GM18502 (cell line): ENCODE measurements around the gene SEC61A2.
"Not testable (repeated sequence)": the region's sequence is repeated elsewhere in the genome, so short reads cannot be mapped to it uniquely, and the experiment has no call there.

Source experiments
- ATAC-seq: cut with Tn5 transposase; IDR thresholded peaks from one replicate; pipeline ENCODE4 v1.9.1; 2021; ENCODE audit warnings: mild to moderate bottlenecking; ENCODE audit not compliant: unreplicated experiment, poor library complexity

SEC61A2 gene

DNA sequence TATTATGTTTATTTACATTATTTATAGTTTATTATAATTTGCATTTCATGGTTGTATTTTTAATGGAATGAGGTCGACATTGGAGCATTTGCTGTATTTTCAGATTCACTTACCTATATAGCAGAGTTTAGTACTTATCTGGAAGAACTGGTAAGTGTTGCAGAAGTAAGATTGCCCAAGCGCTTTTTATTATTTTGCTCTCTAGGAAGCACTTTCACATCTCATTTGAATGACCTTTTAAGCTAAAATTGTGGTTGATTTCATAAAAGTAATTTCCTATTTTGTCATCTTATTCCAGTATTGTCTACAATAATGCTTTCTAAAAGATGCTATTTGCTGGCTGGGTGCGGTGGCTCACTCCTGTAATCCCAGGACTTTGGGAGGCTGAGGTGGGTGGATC is 28.6 kb downstream of the SEC61A2 start:
- no peak for ATAC-seq

DNA sequence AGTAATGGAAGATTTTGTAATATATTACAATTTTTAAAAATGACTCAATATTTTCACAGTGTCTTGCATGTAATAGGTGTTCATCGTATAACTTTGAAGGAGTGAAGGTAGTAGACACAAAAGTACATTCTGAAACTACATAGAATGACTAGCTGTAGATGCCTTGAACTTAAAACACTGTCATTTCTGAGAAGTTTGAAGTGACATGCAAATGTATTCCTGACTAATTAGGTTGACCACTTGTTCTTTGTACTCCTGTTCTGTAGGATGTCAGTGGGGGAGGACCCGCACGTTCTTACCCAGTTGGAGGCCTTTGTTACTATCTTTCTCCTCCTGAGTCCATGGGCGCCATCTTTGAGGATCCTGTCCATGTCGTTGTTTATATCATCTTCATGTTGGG is 31.2 kb downstream of the SEC61A2 start:
- no peak for ATAC-seq

DNA sequence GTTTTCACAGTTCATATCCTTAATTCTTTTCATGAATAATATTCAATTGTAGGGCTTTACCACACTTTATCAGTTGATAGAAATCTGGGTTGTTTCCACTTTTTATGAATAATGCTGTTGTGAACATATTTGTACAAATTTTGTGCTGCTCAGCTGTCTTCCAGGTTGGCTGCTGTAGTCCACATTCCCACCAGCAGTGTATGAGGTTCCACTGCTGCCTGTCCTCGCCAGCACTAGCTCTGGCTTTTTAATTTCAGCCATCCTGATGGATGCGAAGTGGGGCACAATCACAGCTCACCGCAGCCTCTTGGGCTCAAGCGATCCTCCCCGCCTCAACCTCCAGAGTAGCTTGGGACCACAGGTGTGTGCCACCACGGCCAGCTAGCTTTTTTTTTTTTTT is 33.5 kb downstream of the SEC61A2 start:
- ATAC-seq, result no peak

DNA sequence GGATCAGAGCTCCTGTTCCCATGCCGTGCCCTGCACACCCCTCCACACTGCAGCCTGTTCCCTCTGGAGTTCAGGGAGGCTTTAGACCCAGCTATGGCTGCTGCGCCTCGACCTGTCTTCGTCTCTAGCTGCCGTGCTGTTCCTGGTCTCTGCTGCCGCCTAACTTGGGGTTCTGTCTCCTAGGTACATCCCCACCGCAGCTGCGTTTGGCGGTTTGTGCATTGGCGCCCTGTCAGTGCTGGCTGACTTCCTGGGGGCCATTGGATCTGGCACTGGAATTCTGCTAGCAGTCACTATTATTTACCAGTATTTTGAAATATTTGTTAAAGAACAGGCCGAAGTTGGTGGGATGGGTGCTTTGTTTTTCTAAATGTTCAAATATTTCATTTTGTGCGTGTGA is 34.6 kb downstream of the SEC61A2 start:
- ATAC-seq, result no peak

DNA sequence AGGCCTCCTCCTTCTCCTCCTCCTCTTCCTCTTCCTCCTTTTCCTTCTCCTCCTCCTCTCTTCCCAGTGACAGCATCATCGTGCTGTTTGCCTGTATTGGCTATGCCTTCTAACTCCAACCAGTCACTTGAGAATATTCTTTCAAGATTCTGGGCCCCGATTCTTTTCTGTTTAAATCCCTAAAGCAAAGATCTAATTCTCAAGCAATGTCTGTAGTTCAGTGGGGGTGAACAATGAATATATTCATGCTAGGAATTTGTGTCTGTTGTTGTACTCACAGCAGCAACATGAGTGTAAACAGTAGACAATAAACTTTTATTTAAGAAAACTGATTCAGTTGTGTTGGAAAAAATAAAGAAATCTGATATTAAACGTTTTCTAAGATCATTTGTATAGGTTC is 35.6 kb downstream of the SEC61A2 start:
- ATAC-seq, result no peak

DNA sequence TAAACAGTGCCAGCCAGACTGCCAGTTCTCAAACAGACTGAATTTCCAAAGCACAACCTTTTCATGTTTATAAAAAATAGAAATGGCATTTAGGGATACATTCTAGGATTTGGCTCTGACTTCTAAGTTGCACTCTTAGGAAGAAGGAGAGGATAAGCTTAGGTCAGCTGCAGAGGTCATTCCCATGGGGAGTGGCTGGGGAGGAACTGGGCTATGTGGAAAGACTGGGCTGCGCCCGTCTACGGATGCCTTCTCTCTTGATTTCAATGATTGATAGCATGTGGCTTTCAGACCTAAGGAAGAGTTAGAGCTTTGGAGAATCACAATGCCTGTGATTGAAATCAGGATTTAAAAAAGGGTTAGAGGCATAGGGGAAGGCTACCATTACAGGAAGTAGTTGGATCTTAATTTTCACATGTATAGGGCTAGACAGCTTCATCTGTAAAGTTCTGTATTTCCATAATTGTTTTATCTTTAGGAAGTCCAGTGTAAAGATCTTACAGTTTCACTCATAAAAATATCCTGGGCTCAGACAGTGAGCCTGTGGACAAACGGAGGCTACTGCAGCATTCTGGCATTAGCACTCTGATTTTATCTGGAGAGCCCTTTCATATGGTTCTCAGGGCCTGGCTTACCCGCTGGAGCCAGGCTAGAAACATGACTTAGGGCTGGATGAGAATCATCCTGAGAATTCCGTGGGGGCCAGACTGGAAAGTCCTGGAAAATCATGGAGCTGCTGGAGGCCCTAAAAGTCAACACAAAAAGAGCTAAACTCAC is 36.7 kb downstream of the SEC61A2 start:
- no peak for ATAC-seq

DNA sequence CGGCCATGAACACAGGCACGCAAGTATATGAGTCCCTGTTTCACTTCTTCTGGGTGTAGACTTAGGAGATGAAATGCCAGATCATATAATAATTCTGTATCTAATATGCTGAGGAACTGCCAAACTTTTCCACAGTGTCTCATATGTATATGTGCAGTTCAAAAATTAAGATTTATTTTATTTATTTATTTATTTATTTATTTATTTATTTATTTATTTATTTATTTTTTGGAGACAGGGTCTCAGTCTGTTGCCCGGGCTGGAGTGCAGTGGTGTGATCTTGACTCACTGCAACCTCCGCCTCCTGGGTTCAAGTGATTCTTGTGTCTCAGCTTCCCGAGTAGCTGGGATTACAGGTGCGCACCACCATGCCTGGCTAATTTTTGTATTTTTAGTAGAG is 42.0 kb downstream of the SEC61A2 start:
- not testable (repeated sequence) for ATAC-seq

DNA sequence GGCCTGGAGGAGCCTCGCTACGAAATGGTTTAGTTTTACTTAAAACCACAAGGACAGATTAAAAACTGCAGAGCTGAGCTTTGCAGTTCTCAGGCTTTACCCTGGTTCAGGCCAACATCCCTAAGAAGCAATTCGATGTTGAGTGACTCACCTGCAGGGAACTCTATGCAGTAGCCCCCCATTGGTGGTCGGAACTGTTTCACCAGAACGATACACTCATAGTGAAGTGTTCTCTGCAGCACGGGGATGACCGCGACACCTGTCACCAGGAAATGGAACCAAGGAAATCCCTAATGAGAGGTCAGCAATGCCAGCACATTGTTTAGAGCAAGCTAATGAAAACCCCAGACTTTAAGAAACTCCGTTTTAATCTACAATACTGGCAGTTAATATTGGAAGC is 48.2 kb downstream of the SEC61A2 start:
- ATAC-seq, result no peak

DNA sequence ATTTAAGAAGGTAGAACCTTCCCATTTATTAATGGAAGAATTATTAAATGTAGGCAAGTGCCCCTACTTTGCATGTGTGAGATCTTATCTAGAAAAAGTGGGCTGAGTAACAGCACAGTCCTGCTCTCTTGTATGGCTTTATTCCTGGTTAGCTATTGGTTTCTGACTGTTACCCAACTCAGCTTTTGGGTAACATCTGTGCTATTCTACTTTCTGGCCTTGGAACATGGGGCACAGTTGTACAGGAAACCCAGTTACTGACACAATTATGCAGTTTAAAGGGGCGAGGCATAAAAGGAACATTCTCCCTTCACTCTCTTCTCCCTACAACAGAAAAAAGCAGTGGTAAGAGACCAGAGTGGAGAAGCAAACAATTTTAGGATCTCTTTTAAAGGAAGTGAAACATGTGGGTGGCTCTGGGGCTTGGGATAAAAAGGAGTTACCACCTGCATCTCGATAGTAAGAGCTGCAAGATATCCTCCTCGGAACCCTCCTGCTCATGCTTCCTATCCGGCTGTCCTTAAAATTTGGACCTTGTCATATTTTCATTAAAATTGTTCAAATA is 50.2 kb downstream of the SEC61A2 start:
- ATAC-seq, result no peak

DNA sequence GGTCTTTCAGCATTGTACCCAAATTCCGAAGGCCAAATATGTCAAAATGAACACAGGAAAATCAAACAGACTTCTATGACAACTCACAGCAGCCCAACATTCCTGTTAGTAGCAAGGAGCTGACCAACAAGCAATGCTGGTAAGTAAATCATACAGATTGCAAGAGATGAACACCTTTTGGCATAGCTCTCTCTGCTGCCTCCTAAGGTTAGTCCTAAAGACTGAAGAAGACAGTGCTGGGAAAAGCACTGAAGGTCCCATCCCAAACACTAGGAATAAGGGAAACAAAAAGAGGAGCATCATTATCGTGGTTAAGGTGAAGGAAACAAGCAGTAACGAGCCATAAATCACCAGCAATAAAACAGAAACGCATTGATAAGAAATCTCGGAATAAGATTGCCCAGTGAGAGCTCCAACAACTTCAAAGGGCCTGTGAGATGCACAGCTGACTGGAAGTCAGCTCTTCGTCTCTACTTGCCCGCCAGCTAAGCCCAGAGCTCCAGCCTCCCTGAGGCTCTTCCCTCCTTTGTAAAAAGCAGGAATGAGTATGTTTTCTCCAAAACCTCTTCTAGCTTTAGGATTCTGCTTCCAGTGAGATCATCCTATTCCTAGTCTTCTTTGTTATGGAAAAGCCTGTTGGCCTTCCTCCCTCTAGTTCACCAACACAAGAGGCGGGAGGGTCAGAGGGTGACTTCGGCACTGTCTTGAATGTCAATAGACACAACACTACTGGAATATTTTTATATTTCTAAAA is 50.9 kb downstream of the SEC61A2 start:
- no peak for ATAC-seq

DNA sequence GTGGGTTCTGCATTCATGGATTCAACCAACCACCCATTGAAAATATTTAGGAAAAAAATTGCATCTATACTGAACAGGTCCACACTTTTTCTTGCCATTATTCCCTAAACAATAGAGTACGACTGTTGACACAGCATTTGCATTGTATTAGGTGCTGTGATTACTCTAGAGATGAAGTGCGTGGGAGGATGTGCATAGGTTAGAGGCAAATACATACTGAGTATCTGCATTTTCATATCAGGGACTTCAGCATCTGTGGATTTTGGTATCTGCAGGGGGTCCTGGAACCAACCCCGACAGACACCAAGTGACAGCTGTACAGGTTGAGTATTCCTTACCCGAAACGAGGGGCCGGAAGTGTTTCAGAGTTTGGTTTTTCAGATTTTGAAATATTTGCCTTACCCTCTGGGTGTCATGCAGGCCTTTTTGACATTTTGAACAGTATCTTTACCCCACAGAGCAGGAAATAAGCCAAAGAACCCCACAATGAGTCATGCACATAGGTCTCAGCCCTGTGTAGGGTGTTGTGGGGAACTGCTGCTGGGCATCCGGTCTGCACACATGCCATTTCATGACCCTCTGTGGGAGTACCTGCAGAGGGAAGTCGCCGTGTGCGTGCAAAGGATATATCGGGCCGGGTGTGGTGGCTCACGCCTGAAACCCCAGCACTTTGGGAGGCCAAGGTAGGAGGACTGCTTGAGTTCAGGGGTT is 51.7 kb downstream of the SEC61A2 start:
- no peak for ATAC-seq

DNA sequence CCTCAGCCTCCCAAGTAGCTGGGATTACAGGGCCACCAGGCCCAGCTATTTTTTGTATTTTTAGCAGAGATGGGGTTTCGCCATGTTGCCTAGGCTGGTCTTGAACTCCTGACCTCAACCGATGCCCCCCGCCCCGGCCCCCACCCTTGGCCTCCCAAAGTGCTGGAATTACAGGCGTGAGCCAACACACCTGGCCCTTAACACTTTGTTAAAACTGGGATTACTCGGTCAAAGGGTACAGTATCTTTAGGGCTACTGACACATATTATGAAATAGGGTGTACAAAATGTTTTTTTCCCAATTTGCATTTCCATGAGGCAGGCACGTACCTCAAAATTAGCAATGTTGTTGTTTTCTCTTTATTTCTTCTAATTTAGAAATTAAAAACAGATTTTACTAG is 54.7 kb downstream of the SEC61A2 start:
- no peak for ATAC-seq

DNA sequence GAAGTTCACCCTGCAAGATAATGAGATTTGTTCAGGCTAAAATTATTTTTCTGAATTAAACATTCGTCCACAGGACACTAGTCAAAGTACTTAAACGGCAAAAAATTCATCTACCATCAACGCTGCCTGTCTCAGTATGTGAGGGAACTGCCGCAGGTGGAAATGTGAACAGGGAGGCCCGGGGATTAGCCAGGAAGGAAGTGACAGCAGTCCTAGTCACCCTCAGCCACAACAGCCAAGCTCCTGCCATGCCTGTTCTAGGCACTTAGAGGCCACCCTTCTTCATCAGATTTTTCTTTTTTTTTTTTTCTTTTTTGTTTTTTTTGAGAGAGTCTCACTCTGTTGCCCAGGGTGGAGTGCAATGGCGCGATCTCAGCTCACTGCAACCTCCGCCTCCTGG is 56.8 kb downstream of the SEC61A2 start:
- no peak for ATAC-seq

DNA sequence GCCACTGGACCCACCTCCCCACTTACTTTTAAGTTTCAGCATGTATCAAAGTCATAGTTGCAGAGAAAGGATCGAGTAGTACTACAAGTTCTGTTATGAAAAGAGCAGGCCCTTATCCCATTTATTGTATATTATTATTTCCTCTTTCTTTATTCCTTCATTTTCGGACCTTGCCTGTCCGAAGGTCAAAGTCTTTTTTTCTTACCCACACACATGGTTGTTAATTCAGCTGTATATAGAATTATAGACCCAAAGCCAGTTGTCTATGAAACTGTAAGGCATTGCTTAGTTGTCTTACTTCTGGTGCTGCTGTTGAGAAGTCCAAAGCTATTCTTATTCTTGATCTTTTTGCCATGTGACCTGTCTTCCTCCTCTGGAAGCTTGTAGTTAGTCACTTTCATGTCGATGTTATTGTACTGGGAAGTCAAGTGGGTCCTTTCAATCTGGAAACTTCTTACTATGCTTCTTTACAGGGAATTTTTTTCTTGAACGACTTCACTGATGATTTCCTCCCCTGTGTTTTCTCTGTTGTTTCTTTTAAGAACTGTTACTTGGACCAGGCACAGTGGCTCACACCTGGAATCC is 57.9 kb downstream of the SEC61A2 start:
- no peak for ATAC-seq

DNA sequence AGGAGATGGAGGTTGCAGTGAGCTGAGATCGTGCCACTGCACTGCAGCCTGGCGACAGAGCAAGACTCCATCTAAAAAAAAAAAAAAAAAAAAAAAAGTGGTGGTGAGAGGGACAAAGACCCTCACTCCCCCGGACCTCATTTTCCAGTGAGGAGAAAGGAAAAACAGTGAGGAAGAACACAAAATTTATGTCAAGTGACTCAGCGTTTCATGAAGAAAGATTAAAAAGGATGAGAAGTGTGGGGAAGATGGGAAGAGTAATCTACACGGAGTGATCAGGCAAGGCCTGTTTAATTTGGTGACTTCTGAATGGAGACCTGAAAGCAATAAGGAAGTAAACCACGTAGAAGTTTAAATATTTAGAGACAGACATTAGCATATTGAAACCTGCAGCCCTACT is 59.2 kb downstream of the SEC61A2 start:
- no peak for ATAC-seq

DNA sequence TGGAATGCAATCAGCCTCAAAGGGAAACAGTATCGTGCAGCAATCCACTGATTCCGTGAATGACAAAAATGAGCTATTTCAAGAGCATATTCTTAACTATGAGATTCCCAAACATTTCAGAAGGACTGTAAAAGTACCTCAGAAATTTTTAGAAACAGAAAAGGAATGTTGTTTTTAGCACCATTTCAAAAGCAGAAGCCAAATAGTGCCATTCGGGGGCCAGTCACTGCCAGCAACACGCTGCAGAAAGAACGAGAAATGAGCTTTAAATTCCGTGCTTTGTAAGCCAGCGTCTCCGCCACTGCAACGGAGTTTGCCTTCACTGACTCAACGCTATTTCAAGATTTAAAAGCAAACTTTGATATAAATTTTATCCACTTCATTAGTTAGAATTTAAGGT is 59.9 kb downstream of the SEC61A2 start:
- ATAC-seq, result no peak

DNA sequence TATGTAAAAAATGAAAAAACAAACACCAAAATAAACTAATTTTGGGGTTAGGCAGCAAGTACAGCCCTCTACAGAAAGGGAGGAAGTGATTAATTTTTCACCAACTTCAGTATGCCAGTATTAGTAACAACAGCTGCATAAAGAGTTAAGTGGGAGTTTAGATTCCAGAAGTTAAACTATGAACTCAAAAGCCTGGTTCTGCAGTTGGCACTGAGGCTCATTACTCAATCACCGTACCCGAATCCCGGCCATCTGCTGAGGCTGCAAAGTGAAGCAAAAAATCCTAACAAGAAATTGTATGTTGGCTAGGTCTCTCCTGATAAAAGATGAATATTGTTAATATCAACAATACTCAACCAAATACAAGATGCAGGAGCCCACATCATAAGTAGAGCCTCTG is 62.2 kb downstream of the SEC61A2 start:
- no peak for ATAC-seq

DNA sequence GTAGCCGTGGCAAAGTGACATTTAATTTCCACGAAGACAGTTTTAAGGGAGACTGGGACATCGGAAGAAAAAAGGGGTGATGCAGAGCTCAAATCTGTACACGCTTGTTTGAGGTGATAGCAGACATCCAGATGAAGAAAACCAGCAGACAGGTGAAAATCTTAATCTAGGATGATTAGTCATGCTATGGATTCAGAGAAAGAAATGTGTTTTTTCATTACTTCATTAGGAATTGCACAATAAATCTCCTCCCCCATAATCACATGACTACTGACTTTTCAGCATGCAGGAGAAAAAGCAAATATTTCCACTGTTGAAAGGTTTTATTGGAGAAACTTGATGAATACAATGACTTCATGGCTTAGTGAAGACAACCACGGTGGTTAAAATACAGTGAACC is 63.7 kb downstream of the SEC61A2 start:
- ATAC-seq, result no peak

DNA sequence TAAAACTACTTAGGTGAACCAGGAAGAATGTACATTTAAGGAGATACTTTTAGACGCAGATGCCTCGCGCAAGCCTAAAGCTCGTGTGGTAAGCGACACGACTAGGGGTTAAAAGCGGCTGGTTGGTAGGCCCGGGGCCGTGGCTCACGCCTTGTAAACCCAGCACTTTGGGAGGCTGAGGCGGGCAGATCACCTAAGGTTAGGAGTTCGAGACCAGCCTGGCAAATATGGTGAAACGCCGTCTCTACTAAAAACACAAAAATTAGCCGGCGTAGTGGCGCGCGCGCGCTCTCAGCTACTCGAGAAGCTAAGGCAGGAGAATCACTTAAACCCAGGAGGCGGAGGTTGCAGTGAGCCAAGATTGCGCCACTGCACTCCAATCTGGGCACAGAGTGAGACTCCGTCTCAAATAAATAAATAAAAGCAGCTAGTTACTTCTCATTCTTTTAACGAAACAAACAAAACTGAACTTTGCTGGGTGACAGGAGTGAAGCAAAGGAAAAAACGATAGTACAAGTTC is 65.3 kb downstream of the SEC61A2 start:
- no peak for ATAC-seq

DNA sequence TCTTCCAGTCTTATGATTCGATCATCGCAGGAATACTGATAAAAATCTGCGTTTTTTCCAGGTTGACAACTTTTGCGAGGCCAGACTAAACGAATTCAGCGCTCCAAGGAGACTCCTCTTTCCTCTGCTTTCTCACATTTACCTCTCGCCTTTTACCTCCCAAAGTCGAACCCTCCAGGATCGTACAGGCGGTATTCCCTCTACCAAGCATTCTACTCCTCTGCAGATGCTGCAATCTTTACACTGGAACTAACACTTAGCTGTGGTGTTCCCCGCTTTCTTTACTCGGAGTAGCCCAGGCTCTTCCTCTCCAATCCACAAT is 65.8 kb downstream of the SEC61A2 start:
- peak; percentile 15 for ATAC-seq
